ENCODE data around the gene PTBP1. TPM values are rescaled to one million over a fixed set of nuclear protein-coding genes. Genes with fewer than 3 reads are reported as not detected.

PTBP1 gene
- total and polyA plus RNA-seq, 9 of the 15 experiments (the other 6 are each of a cell fraction or from before 2014, with no cell fraction given): 14.0 to 759 (median 234) TPM

GRCh38 chr19:815775-816499 is 18.7 kb downstream of the PTBP1 start:
- ChIA-PET POLR2A (interaction anchor here (1.0 to 1.2 kb wide), 5 partner anchors 8 to 223 kb away, joined by 3 to 8 read pairs (median 5); no protein-coding TSS in a partner anchor), CTCF (ENCODE audit: low intra/inter-chr PET ratio) (no interaction called here)
- no peak overlapping the region for H3K27ac ChIP-seq (ENCODE audit: extremely low read depth, low read depth, low read length)
- H3K9me1 ChIP-seq (ENCODE audit: control insufficient read depth, insufficient read depth, low read length): no peaks in the 10 kb centered on the region
- no peaks in the 10 kb centered on the region for H3K27me3 ChIP-seq (ENCODE audit: control insufficient read depth in 2 of 2, insufficient read depth in 2 of 2, low read length in 2 of 2)
- no peak for DNase-seq (ENCODE audit: extremely low read depth in 1 of 4, low spot score in 3 of 4)
- FAIRE-seq: no peak
- H3K79me2 ChIP-seq (ENCODE audit: control insufficient read depth, insufficient read depth, low read length): peaks cover 8% of the 10 kb centered on the region; the same call in 2 of the 3 replicates
- H3K36me3 ChIP-seq (ENCODE audit: control insufficient read depth, insufficient read depth, low read length): peaks cover 42% of the 10 kb centered on the region
- H3K4me3 ChIP-seq: no peak overlapping the region
- H4K20me1 ChIP-seq (replicated peaks; ENCODE audit: control insufficient read depth, insufficient read depth, low read length): no peaks in the 10 kb centered on the region
- intact Hi-C loops (cut with micrococcal nuclease) (no loop called here), in situ Hi-C loops (cut with MboI) (no loop called here)
- ATAC-seq: no peak
- no peak overlapping the region for H3K9ac ChIP-seq (ENCODE audit: insufficient read depth in 1 of 2, low read depth in 2 of 2, low read length in 2 of 2)
- no TSS peak for BruUV-seq (replicated peaks)
- peaks cover 0 to 47% of the 10 kb centered on the region in 2 experiments; a peak in 3 of 5 replicates for H3K4me1 ChIP-seq (replicated peaks in 1 of 2; ENCODE audit: control insufficient read depth in 2 of 2, insufficient read depth in 2 of 2, low read length in 2 of 2)
- no peak overlapping the region for H2AFZ ChIP-seq (ENCODE audit: low read depth, low read length)
- no peak overlapping the region for H3K4me2 ChIP-seq (ENCODE audit: insufficient read depth, low read length)
- peaks cover 3% of the 10 kb centered on the region for H3K9me3 ChIP-seq (replicated peaks; ENCODE audit: control insufficient read depth, insufficient read depth, low read depth, low read length)
- TF ChIP-seq SETDB1 (IDR thresholded peaks at IDR 0.05; ENCODE audit: low read length): no peak
- TF ChIP-seq, protein P1, sequence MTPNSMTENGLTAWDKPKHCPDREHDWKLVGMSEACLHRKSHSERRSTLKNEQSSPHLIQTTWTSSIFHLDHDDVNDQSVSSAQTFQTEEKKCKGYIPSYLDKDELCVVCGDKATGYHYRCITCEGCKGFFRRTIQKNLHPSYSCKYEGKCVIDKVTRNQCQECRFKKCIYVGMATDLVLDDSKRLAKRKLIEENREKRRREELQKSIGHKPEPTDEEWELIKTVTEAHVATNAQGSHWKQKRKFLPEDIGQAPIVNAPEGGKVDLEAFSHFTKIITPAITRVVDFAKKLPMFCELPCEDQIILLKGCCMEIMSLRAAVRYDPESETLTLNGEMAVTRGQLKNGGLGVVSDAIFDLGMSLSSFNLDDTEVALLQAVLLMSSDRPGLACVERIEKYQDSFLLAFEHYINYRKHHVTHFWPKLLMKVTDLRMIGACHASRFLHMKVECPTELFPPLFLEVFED (CRISPR knock-in tag; conservative IDR thresholded peaks at IDR 0.05): peak; percentile 81; the same call in 1 of the 2 replicates
- no peak for TF ChIP-seq XRCC4 (IDR thresholded peaks at IDR 0.05; ENCODE audit: extremely low read depth, insufficient read depth, insufficient read length)
- no peak for TF ChIP-seq WHSC1 (IDR thresholded peaks at IDR 0.05; ENCODE audit: low read length)
- peak; percentile 5; the same call in 1 of the 2 replicates for TF ChIP-seq STAT5A (IDR thresholded peaks at IDR 0.05; ENCODE audit: borderline replicate concordance, low read length)
- no peak for TF ChIP-seq NR2C2 (CRISPR knock-in tag; IDR thresholded peaks at IDR 0.05)
- no peak for TF ChIP-seq NR2C2 (tag; IDR thresholded peaks at IDR 0.05)
- no peak for TF ChIP-seq PRPF4 (IDR thresholded peaks at IDR 0.05; ENCODE audit: insufficient read depth, low read depth, low read length, poor library complexity, severe bottlenecking)
- TF ChIP-seq, protein P2, sequence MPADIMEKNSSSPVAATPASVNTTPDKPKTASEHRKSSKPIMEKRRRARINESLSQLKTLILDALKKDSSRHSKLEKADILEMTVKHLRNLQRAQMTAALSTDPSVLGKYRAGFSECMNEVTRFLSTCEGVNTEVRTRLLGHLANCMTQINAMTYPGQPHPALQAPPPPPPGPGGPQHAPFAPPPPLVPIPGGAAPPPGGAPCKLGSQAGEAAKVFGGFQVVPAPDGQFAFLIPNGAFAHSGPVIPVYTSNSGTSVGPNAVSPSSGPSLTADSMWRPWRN (IDR thresholded peaks at IDR 0.05; ENCODE audit: low read depth): no peak
- TF ChIP-seq ZNF165 (CRISPR knock-in tag; IDR thresholded peaks at IDR 0.05; ENCODE audit: borderline replicate concordance): no peak
- TF ChIP-seq MTA2 (IDR thresholded peaks at IDR 0.05; ENCODE audit: low read depth): no peak
- no peak for TF ChIP-seq KLF1 (tag; IDR thresholded peaks at IDR 0.05)
- TF ChIP-seq, protein P3, sequence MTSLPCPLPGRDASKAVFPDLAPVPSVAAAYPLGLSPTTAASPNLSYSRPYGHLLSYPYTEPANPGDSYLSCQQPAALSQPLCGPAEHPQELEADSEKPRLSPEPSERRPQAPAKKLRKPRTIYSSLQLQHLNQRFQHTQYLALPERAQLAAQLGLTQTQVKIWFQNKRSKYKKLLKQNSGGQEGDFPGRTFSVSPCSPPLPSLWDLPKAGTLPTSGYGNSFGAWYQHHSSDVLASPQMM (CRISPR knock-in tag; IDR thresholded peaks at IDR 0.05): no peak
- TF ChIP-seq SRF (CRISPR knock-in tag; IDR thresholded peaks at IDR 0.05): no peak
- peak; percentile 73 for TF ChIP-seq EGR1 (conservative IDR thresholded peaks at IDR 0.05)
- peak; percentile 19 for TF ChIP-seq POLR2B (IDR thresholded peaks at IDR 0.05; ENCODE audit: low read depth, partially characterized antibody)
- no peak for TF ChIP-seq DNMT1 (IDR thresholded peaks at IDR 0.05)
- TF ChIP-seq HBP1 (CRISPR knock-in tag; IDR thresholded peaks at IDR 0.05): 0 out of 2 replicates have a peak, but pooled peaks have one; percentile 32
- peak; percentile 43; the same call in 1 of the 2 replicates for TF ChIP-seq EHMT2 (IDR thresholded peaks at IDR 0.05)
- 80% methylated on average over 12 of the region's 13 CpGs for WGBS (ENCODE audit: insufficient coverage, low coverage, missing lambda C conversion rate)

Measured in K562 (cell line).